ENCODE data around the gene LASP1. TPM values are rescaled to one million over a fixed set of nuclear protein-coding genes. Genes with fewer than 3 reads are reported as not detected.

The LASP1 gene
- total RNA-seq, 1 donor from 2014 or later = 66.6 TPM

DNA sequence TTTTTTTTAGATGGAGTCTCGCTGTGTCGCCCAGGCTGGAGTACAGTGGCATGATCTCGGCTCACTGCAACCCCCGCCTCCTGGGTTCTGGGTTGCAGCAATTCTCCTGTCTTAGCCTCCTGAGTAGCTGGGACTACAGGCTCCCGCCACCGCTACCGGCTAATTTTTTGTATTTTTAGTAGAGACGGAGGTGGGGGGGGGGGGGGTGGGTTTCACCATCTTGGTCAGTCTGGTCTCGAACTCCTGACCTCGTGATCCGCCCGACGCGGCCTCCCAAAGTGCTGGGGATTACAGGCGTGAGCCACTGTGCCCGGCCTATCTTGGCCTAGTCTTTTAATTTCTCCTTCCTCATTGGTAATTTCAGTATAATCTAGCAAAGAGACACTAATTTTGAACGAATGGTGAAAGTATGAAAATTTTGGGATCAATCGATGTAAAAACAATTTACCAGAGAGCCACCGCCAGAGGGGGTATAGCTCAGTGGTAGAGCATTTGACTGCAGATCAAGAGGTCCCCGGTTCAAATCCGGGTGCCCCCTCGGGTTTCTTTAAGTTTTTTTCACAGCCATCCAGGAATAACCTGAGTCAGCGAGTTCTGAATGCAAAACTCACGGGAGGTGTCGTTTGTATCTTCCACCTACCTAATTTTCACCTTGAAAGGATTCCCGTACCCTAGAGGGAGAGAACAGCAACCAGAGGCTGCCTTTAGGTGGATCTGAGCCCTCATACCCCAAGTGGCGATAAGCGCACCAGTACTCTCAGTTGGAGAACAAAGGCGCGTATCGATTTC lies 2.5 kb upstream of the LASP1 start:
- peaks cover 18% of the 10 kb centered on the region for H3K4me1 Mint-ChIP-seq (ENCODE audit: low read depth, unreplicated experiment)
- TF ChIP-seq CTCF (IDR thresholded peaks at IDR 0.05; ENCODE audit: partially characterized antibody, unreplicated experiment) = peak; percentile 66
- H3K27me3 Mint-ChIP-seq (ENCODE audit: unreplicated experiment) = peaks cover 24% of the 10 kb centered on the region
- H3K4me3 Mint-ChIP-seq (ENCODE audit: unreplicated experiment) = peak overlapping the region; percentile 86
- H3K9me3 Mint-ChIP-seq (ENCODE audit: unreplicated experiment) = peaks cover 23% of the 10 kb centered on the region
- peak; percentile 71 for DNase-seq
- H3K36me3 Mint-ChIP-seq (ENCODE audit: unreplicated experiment) = no peaks in the 10 kb centered on the region
- peak overlapping the region; percentile 85 for H3K27ac Mint-ChIP-seq (ENCODE audit: unreplicated experiment)

- Mint-ChIP-seq H3K4me1 (ENCODE audit: low read depth, unreplicated experiment) (peaks cover 18% of the 10 kb centered on the region), H3K9me3 (ENCODE audit: unreplicated experiment) (peaks cover 23% of the 10 kb centered on the region), H3K27ac (ENCODE audit: unreplicated experiment) (peak overlapping the region; percentile 85), H3K36me3 (ENCODE audit: unreplicated experiment) (no peaks in the 10 kb centered on the region), H3K4me3 (ENCODE audit: unreplicated experiment) (peak overlapping the region; percentile 86), H3K27me3 (ENCODE audit: unreplicated experiment) (peaks cover 24% of the 10 kb centered on the region)
- TF ChIP-seq CTCF (IDR thresholded peaks at IDR 0.05; ENCODE audit: partially characterized antibody, unreplicated experiment) = no peak
- DNase-seq = no peak
Measured at GRCh38 chr17:38867968-38868816, 1.7 kb upstream of the LASP1 start.

GRCh38 chr17:38868817-38869525 lies 887 bp upstream of the LASP1 start:
- Mint-ChIP-seq H3K27ac (ENCODE audit: unreplicated experiment) (peak overlapping the region; percentile 85), H3K9me3 (ENCODE audit: unreplicated experiment) (peaks cover 23% of the 10 kb centered on the region), H3K4me1 (ENCODE audit: low read depth, unreplicated experiment) (peaks cover 18% of the 10 kb centered on the region), H3K4me3 (ENCODE audit: unreplicated experiment) (peak overlapping the region; percentile 86), H3K36me3 (ENCODE audit: unreplicated experiment) (no peaks in the 10 kb centered on the region), H3K27me3 (ENCODE audit: unreplicated experiment) (peaks cover 26% of the 10 kb centered on the region)
- peak; percentile 92 for DNase-seq
- TF ChIP-seq CTCF (IDR thresholded peaks at IDR 0.05; ENCODE audit: partially characterized antibody, unreplicated experiment) = no peak

DNA sequence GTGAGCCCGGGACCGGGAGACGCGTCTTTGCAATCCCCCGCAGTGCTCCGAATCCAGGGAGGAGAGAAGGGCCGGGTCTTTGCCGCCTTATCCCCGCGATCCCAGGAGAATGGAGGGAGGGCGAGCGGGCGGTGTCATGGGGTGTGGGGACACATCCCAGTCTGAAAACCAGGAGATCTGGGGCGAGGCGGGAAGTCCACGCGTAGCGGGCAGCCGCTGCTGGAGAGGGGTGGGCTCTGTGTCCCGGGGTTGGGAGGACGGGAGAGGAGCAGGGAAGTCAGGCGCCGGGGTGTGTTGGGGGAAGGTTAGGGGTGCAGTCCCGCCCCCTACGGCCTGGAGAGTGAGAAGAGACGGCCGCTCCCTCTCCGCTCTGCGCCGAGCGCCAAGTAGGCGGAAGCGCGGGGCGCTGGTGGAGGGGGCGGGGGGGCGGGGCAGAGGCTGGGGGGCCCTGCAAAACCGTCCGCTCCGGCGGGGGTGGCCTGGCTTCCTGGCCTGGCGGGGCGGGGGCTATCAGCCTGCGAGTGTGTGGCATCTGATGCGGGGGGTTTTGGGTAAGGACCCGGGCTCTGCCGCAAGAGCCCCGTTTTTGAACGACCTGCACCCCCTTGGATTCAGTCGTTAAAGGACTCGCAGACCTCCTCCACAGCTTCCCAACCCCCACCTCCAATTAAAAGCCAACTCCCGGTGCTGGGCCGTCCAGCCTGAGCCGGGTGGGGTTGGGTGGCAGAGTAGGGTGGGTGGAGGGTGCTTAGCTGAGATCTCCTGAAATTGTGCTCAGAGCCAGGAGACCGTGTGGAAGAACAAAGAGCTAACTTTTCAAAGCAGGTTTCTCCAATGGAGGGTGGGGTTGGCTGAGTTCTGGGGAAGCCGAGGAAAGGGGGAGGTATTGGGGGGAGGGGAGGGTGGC lies 654 bp downstream of the LASP1 start:
- Mint-ChIP-seq H3K27ac (ENCODE audit: unreplicated experiment) (peak overlapping the region; percentile 84), H3K9me3 (ENCODE audit: unreplicated experiment) (peaks cover 23% of the 10 kb centered on the region), H3K4me1 (ENCODE audit: low read depth, unreplicated experiment) (peaks cover 18% of the 10 kb centered on the region), H3K36me3 (ENCODE audit: unreplicated experiment) (no peaks in the 10 kb centered on the region), H3K27me3 (ENCODE audit: unreplicated experiment) (peaks cover 26% of the 10 kb centered on the region), H3K4me3 (ENCODE audit: unreplicated experiment) (peak overlapping the region; percentile 97)
- TF ChIP-seq CTCF (IDR thresholded peaks at IDR 0.05; ENCODE audit: partially characterized antibody, unreplicated experiment) = no peak
- peak; percentile 65 for DNase-seq

Data from glutamatergic neuron (in vitro differentiated cells).